Inflammatory macrophage treated with lipopolysaccharide for 4 hours (primary cell): ENCODE data around the gene CCDC127.

Experiments used
- DNase-seq: peaks from one replicate; pipeline ENCODE4 v3.0.0-alpha.2; 2020

CCDC127 gene

DNA sequence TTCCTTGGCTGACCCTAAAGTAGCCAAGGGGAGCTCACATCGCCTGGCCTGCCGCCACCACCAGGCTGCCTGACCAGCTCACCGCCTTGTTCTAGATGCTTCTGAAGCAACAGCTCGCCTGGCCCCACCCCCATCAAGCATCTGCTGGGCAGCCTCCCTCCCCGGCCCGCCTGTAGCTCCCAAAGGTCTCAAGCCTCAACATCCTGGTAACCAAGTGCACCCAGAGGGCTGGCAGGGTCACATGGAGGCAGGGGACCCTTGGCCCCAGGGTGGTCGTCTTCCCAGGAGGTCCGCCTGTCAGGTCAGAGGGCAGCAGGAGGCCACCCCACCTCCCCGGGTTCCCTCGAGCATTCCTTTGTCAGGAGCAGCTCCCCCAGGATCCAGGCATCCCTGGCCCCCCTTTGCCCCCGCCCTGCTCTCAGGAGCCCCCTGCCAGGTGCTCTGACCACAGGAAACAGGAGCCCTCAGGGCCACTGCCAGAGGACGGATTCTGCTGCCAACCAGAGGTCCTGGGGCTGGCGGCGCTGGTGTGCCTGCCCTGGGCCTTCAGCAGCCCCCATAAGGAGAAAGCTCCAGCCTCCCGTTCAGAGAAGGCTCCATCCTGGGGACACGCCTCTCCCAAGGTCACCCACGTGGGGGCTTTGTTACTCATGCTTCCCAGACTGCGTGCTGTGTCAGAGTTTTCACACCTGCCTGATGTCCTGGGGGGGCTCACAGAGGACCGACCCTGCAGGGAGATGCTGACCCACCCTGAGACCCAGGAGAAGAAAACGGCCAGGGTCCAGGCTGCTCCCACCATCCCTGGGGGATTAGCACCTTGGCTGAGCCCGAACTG is 30.1 kb downstream of the CCDC127 start:
- no peak for DNase-seq

DNA sequence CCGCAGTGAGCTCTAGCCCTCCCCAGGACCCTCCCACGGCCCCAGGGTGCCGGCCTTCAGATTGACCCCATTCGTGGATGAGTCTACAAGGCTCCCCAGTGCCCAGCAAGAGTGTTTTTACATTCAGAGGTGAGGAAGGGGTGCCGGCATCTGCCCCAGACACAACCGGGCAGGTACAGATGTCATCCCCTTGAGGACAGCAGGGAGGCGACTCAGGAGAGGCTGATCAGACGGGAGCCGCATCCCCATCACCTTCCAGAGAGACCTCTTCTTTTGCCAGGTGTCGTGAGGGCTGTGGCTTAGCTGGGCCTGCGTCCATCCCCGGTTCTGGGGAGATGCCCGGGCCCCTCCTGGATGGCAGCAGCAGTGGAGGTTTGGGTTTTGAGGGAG is 30.9 kb downstream of the CCDC127 start:
- no peak for DNase-seq

DNA sequence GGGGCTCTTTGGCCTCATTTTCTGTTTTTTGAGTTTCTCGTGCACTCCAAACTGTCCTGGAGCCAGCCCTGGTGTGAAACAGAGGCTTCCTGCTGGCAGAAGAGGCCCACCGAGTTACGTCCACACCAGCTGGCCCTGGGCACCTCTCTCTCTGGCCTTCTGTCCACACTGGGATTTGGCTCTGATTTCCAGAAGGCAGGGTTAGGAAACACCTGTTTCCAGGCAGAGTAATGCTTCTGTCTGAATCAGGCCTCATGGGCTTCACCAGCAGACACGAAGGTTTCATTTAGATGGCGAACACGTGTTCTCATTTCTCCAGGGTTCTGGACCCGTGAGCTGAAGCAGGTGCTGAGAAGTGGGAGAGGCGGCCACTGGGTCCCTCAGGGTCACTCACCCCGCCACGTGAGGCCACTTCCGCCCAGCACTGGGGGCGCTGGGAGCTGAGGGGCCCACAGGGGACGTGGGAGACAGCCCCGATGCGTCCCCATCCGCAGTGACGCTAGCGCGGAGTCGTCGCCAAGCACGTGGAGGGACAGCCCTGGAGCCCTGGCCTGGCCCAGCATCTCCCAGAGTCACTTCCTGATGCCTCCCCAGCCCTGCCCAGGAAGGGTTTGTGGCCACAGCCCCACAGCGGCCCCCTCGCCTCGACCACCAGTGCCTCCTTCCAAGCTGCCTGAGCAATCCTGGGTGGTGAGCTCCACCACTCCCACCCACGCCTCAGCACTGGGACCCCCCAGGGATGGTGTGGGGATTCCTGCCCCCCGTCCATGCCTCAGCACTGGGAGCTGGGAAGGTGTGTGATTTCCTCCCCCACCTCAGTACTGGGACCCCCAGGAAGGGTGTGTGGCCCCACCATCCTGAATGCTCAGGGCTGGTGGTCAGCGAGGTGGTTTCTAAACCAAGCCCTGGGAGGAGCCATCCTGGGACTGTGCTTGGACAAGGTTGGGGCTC is 31.6 kb downstream of the CCDC127 start:
- no peak for DNase-seq

DNA sequence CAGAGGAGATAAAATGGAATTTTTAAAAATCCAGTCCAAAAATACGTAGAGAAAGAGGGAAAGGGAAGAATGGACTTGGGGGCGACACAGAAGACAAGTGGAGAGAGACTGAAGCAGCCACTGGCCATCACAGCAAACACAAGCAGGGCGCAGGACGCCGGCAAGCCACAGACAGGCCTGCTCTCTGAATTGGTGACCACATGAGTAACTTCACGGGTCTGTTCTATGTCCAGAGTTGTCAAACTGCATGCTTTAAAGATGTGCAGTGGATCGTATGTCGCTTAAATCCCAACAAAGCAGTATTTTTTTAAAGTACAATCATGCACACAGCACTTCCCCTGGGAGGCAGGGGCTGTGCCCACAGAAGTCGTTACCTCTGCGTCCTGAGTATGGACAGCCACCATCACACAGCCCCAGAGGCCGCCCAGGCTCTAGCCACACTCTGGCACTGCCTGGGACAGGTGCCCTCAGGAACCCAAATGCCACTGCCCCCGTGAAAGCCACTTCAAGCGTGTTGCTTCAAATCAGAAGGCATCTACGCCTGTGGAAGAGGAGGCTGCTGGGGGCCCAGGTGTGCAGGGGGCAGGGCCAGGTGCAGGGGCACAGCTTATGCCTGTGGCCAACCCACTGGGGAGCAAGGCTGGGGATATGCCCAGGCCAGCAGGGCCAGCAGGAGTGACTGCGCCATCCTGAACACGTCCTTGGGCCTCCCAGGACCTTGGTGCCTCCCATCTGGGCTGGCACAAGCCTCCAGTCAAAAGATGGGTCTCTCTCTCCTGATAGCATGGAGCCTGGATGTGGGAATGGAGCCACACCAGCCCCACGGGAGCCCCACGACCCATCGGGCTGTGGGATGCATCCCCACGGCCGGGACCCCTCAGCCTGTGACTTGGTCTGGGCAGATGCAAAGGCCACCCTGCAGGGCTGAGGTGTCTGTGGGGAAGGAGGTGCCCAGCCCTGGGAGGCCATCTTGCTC is 32.6 kb downstream of the CCDC127 start:
- no peak for DNase-seq

DNA sequence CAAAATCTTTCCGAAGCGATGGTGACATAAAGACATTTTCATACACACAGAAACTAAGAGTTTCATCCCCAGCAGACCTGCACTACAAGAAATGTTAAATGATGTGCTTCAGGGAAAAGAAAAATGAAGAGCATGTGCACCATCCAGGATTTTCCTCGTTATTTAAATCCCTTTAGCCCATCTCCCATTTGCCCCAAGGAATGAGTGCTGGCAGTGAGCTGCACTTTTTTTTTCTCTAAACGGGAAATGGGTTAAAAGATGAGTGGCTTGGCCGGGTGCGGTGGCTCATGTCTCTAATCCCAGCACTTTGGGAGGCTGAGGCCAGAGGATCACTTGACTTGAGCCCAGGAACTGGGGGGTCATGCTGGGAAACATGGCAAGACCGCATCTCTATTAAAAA is 33.5 kb downstream of the CCDC127 start:
- no peak for DNase-seq

DNA sequence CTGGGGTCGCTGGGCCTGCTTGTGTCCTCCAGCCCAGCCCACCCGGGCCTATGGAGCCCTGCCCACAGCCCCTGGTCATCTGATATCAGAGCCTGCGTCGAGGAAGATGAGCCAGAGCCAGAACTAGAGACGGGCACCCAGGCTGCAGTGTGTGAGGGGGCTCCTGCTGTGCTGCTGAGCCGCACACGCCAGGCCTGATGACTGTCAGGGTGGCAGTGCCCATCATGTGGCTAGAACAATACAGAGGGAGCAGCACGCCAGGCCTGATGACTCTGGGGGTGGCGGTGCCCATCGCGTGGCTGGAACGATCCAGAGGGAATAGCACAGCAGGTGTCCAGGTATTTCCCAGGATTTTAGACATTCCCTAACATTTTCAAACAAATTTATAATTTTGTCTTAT is 35.8 kb downstream of the CCDC127 start:
- no peak for DNase-seq

DNA sequence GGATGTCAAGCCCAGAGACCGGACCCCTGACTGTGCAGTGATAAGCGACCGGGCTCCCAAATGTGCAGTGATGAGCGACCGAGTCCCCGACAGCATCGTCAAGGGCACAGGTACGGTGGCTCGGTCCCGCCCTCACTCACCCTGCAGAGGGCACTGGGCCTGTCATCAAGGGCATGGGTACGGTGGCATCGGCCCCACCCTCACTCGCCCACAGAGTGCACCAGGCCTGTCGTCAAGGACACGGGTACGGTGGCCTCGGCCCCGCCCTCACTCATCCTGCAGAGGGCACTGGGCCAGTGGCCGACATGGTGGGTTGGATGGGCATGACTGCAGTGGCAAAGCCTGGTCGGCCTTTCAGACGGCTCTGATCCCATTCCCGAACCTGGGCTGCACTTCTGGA is 36.4 kb downstream of the CCDC127 start:
- no peak for DNase-seq

DNA sequence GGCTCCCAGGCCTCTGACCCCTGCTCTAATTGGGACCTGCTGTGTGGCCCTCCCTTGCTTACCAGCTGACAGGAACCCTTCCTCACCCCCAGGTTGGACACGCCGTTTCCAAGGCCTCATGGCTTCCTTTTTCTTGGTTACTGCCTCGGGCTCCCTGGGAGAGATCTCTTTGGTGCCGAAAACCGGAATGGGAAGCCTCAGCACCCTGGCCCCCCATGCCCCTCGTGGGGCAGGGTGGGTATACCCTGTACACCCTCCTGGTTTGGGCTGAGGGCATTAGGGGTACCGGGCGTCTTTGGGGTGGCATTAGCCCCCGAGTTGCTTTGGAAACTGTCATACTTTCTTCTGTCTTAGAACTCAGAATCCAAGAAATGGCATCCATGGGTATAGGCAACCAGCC is 36.8 kb downstream of the CCDC127 start:
- DNase-seq, result no peak

DNA sequence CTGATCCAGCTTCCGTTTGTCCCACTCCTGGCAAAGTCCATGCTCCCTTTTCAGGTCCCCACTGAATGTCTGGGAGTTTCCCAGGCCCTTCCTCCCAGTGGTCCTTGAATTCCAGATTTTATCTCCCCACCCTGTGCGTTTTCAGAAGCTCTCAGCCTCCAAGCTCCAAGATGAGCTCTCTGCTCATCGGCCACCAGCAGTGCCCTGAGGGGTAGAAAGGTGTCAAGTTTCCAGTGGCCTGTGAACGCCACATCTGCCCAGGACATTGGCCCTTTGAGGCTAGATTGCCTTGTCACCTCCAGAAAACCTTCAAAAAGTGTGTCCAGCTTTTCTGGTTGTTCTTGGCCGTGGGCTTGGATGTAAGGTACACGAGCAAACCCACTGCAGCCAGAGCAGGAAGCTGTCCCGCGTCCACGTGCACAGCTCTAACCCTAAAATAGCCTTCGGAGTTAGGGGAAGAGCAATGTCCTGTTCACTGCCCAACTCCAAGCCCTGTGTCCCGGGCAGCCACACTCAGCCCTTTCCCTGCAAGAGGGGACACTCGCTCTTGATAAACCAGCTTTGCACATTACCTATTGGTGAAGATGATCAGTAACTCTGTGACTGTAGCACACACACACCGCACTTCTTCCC is 37.6 kb downstream of the CCDC127 start:
- DNase-seq, result no peak

DNA sequence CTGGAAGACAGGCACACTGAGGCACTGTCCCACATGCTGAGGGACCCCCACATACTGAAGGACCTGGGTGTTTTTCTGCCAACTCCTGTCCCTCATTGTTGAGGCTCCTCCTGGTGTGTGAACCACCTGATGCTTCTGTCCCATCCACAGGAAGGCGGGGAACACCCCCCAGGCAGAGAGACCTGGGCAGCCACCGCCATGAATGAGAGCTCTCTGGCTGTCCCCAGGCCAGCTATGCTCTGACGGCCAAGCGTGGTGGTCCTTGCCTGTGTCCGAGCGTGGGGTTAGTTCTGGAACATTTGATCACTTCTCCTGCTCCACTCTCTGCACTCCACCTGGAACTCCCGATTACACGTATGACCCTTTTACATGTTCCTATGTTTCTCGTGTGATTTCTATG is 38.6 kb downstream of the CCDC127 start:
- no peak for DNase-seq

DNA sequence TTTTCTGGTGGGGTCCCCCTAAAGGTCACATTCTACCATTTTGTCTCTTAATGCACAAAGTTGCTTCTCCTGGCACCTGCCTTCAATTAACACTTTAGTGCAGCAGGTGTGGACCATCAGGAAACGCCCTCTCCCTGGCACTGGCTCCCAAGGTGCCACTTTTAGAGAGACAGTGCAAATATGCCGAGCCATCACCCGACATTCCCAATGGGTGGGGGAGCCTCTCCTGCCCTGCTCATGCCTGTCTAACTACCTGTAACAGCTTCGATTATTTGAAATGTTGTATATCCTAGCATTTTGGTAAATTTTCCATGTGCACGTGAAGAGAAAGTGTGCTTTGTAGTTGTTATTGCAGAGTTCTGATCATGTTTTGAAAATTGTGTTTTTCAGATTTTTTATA is 39.8 kb downstream of the CCDC127 start:
- DNase-seq, result no peak

DNA sequence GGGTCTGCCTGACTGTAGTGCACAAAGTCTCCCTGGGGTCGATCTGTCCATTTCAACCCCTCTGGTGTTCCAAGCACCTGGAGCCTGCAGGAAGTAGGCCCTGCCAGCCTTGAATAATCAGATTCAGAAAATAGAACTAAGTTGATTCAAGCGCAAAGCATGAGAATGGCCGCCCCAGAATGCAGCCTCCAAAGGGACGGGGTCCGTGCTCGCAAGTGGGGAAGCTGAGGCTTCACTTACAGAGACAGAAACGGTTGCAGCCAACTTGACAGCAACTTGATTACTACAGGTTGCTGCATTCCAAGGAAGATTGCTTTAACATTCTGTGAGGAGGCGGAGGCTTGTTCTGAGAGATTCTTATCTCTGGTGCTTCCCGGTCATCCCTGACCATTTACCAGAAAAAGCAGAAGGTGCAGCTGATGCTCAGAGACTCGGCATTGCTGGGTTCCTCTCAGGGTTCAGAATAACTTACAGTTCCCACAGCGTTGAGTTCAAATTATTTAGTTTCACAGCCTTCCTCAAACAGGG is 41.6 kb downstream of the CCDC127 start:
- DNase-seq, result no peak

DNA sequence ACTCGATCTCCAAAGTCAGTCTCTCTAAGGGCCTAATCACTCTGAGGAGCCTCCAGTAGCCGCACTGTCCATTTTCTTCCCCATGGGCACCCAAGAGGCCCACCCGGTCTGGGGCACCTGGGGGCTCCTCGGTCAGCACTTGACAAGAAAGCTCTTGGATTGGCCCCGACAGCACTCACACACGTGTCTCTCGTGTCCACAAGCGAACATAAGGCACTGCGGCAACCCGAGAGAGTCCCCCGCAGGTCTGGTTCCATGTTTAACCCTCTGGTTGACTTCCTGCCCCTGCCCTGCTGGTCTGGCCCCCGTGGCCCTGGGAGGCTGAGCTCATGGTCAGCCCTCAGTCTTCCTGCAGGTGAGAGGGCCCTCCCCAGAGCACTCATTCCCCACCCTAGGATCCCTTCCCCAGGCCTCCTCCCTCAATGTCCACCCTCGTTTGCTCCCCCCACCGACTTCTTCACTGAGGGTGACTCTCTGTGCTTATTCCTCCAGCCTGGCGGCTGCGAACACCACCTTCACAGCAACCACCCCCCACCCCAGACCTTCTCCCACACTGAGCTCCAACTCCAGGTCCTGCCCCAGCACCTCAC is 43.0 kb downstream of the CCDC127 start:
- DNase-seq, result no peak

DNA sequence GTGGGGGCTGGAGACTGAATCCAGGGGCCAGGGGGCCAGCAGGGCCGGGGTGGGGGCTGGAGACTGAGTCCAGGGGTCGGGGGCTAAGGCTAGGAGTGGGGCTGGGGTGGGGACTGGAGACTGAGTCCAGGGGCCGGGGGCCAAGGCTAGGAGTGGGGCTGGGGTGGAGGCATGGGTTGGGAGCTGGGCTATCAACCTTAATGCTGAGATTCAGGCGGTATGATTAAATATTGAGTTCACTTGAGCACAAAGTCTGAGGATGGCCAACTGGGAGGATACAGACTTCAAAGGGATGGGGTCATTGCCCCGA is 43.7 kb downstream of the CCDC127 start:
- DNase-seq, result no peak

DNA sequence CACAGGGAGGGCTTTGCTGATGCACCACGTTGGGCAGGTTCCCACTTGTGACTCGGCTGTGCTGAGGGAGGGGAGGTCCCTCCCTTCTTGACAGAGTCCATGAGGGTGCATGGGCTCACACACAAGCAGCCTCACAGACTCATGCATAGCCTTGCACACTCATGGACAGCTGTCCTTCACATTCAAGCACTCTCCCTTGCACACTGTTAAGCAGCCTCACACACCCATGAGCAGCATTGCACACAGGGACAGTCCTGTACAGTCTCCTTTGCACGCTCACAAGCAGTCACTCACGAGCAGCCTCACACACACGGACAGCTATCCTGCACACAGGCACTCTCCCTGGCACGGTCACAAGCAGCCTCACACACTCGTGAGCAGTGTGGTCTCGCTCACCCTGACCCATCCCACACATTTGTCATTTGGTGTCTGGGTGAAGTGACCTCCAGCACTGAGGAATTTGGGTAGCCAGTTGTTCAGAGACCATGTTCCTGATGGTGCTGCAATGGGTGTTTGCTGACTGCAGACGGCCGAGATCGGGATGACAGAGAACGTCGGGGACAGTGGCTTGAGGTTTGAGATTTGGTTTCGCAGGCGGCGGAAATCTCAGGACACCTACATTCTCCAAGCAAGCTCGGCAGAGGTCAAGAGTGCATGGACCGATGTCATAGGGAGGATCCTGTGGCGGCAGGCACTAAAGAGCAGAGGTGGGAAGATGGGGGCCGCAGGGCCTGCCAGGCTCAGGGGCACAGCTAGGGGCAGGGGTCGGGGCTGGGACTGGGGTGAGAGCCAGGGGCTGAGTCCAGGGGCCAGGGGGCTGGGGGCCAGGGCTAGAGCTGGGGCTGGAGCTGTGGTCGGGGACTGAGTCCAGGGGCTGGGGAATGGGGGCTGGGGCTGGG is 44.3 kb downstream of the CCDC127 start:
- DNase-seq, result no peak

DNA sequence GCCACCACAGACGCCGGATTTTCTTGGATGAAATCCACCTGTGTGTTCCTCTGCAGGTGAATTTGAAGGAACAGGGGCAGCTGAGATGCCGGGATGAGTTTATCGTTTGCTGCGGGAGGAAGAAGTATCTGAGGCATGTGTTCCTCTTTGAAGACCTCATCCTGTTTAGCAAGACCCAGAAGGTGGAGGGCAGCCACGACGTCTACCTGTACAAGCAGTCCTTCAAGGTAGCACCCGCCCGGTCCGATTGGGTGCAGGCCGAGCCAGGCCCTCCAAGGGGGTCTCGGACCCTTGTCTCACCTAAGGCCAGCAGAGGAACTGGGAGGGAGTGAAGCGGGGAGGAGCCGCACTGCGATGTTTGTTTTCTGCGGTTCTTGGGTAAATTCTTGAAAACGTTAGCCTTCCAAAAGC is 45.1 kb downstream of the CCDC127 start:
- no peak for DNase-seq

DNA sequence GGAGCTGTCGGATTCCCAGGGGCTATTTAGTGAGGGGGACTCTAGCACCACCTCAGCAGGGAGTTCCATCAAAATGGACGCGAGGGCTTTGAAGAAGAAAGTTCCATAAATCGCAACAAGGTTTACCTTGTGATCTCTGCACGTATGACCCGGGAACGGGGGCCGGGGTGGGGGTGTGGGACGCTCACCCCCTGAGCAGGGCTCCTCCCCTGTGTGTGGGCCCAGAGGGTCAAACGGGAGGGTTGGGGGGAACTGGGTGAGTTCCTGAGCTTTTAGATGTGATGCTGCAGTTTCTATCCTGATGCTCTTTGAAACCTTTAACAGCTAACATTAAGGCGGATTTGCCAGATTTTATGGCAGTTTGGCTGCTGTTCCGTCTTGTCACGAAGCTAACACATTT is 45.5 kb downstream of the CCDC127 start:
- DNase-seq, result no peak

DNA sequence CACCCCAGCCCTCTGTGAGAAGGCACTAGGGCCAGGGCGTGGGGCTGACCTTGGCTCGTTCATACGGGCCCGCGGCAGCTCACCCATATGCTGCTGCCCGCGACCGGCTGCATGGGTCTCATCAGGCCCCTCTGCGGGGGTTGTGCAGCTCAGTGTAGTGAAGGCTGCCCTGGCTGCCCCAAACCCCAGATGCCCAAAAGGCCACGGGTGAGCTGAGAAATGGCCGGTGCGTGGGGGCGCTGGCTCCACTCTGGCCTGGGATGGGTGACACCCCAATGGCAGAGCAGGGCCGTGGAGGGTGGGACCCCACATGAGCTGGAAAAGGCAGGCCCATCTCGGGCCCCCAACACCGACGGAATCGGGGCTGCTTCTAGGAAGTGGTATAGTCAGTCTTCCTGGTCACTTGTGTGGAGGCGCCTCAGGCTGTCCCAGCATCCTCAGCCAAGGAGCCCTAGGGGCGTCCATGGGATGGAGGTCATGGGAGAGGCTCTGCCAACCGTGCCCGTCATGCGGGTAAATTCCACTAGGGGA is 46.1 kb downstream of the CCDC127 start:
- no peak for DNase-seq

DNA sequence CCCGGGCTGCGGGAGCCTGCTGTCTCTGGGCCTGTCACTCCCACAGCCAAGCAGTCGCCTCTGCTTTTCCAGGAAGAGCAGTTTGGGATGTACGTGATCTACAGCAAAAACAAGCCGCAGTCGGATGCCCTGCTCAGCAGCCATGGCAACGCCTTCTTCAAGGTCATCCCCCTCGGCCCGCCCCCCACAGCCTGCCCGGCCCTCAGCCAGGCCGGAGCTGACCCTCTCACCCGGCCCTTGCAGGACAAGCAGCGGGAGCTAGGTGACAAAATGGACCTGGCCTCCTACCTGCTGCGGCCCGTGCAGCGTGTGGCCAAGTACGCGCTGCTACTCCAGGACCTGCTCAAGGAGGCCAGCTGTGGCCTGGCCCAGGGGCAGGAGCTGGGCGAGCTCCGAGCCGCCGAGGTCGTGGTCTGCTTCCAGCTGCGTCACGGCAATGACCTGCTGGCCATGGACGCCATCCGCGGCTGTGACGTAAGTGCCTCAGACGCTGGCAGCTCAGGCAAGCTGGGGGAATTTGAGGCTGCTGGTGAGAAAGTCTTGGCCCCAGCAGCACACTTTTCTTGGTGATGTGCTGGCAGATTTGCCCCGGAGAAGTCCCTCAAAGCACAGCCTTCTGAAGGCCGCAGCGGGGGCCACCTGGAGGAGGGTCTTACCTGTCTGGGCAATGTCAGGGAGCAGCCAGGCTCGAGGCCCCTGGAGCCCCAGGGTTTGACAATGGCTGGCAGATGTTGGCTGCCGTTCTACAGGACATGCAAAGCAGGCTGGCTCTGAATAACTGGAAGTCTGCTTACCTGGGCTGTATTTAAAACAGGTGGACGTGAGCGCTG is 46.8 kb downstream of the CCDC127 start:
- DNase-seq, result no peak

DNA sequence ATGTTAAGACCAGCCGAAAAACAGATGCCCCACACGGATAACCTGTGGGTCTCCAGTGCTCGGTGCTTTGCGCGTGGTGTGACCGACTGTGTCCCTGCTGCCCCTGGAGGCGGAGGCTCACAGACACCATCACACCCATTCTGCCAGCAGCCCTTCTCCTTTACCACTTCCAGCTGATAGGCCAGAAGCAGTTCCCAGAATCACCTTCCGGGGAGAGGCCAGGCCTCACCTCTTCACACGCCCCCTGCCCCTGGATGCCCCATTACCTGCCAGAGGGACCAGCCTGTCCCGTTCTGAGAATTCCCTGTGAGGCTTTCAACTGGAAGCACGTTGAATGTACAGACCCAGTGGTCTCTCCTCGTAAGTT is 48.2 kb downstream of the CCDC127 start:
- no peak for DNase-seq
